ENCODE measurements around the gene TYW1.
"Not testable (repeated sequence)": the region's sequence is repeated elsewhere in the genome, so short reads cannot be mapped to it uniquely, and the experiment has no call there.

The TYW1 gene

GRCh38 chr7:67259363-67259762 is 262.7 kb downstream of the TYW1 start:
- not testable (repeated sequence) for DNase-seq

- not testable (repeated sequence) for DNase-seq
These were observed 263.5 kb downstream of the TYW1 start for GRCh38 chr7:67260166-67260586.

GRCh38 chr7:67264000-67264399 is 267.4 kb downstream of the TYW1 start:
- not testable (repeated sequence) for DNase-seq

- DNase-seq = not testable (repeated sequence)
These were observed 269.4 kb downstream of the TYW1 start for GRCh38 chr7:67266070-67266469.

- DNase-seq = no peak
These were observed 271.3 kb downstream of the TYW1 start for GRCh38 chr7:67267914-67268313.

- DNase-seq = not testable (repeated sequence)
These were observed 273.3 kb downstream of the TYW1 start for GRCh38 chr7:67269916-67270315.
